ENCODE results near the gene NUP210L. TPM values are rescaled to one million over a fixed set of nuclear protein-coding genes. Genes with fewer than 3 reads are reported as not detected.

Gene NUP210L
- total and polyA plus RNA-seq, 9 of the 15 experiments (the other 6 are each of a cell fraction or from before 2014, with no cell fraction given), result 0.01 to 0.04 TPM; not detected in 7

DNA sequence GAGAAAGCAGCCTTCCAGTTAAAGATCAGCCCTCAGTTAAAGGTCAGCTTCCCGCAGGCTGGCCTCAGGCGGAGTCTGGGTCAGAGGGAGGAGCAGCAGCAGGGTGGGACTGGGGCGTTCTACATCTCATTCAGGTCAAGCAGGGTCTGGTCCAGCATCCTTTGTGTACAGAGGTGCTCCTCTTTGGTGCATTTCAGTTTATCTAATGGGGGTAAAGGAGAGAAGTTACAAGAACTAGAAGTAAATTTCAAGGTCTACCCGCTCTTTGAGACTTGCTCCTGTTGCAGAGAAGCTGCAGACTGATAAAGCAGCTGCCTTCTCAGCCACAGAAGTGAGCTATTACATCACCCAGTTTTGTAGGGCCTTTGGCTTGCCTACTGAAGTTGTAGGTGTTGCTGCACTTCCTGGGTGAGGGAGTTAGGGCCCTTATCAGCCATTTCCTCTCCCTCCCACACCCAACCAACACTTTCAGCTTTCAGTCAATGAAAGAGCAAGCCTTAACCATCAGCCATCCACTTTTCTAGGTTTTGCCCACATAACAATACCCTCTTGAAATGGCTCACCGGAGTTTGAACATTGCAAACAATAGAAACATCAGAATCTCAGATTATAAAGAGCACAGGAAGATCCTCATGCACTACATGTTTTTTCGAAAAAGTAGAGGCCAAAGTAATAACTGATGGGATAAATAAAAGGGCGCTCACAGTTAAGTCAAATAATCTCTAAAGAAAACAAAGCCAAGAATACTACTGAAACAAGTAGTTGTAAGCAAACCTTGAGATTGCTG is 2.8 kb upstream of the NUP210L start (continued):
- TF ChIP-seq, protein P1, sequence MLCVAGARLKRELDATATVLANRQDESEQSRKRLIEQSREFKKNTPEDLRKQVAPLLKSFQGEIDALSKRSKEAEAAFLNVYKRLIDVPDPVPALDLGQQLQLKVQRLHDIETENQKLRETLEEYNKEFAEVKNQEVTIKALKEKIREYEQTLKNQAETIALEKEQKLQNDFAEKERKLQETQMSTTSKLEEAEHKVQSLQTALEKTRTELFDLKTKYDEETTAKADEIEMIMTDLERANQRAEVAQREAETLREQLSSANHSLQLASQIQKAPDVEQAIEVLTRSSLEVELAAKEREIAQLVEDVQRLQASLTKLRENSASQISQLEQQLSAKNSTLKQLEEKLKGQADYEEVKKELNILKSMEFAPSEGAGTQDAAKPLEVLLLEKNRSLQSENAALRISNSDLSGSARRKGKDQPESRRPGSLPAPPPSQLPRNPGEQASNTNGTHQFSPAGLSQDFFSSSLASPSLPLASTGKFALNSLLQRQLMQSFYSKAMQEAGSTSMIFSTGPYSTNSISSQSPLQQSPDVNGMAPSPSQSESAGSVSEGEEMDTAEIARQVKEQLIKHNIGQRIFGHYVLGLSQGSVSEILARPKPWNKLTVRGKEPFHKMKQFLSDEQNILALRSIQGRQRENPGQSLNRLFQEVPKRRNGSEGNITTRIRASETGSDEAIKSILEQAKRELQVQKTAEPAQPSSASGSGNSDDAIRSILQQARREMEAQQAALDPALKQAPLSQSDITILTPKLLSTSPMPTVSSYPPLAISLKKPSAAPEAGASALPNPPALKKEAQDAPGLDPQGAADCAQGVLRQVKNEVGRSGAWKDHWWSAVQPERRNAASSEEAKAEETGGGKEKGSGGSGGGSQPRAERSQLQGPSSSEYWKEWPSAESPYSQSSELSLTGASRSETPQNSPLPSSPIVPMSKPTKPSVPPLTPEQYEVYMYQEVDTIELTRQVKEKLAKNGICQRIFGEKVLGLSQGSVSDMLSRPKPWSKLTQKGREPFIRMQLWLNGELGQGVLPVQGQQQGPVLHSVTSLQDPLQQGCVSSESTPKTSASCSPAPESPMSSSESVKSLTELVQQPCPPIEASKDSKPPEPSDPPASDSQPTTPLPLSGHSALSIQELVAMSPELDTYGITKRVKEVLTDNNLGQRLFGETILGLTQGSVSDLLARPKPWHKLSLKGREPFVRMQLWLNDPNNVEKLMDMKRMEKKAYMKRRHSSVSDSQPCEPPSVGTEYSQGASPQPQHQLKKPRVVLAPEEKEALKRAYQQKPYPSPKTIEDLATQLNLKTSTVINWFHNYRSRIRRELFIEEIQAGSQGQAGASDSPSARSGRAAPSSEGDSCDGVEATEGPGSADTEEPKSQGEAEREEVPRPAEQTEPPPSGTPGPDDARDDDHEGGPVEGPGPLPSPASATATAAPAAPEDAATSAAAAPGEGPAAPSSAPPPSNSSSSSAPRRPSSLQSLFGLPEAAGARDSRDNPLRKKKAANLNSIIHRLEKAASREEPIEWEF (CRISPR knock-in tag; IDR thresholded peaks at IDR 0.05), result no peak
- TF ChIP-seq CHD1 (IDR thresholded peaks at IDR 0.05; ENCODE audit: low read length) (peak; percentile 6), NCOA4 (IDR thresholded peaks at IDR 0.05; ENCODE audit: partially characterized antibody) (no peak), ZNF77 (CRISPR knock-in tag; IDR thresholded peaks at IDR 0.05) (no peak), NFXL1 (CRISPR knock-in tag; IDR thresholded peaks at IDR 0.05) (no peak), FOXJ2 (tag; IDR thresholded peaks at IDR 0.05) (no peak), ZFP30 (CRISPR knock-in tag; IDR thresholded peaks at IDR 0.05; ENCODE audit: borderline replicate concordance) (no peak), PTTG1 (tag; IDR thresholded peaks at IDR 0.05; ENCODE audit: low read depth) (no peak), ZC3H11A (IDR thresholded peaks at IDR 0.05; ENCODE audit: low read depth, low read length) (no peak), ILK (tag; IDR thresholded peaks at IDR 0.05; ENCODE audit: borderline replicate concordance, low read depth) (no peak), HNRNPH1 (optimal IDR thresholded peaks at IDR 0.05; ENCODE audit: low read depth, low read length) (no peak), STAG1 (CRISPR knock-in tag; IDR thresholded peaks at IDR 0.05; ENCODE audit: borderline replicate concordance) (no peak), ZNF584 (CRISPR knock-in tag; IDR thresholded peaks at IDR 0.05; ENCODE audit: low read depth) (peak; percentile 82; the same call in 1 of the 2 replicates), HDAC2 (IDR thresholded peaks at IDR 0.05) (peak; percentile 92)
- TF ChIP-seq, protein P2, sequence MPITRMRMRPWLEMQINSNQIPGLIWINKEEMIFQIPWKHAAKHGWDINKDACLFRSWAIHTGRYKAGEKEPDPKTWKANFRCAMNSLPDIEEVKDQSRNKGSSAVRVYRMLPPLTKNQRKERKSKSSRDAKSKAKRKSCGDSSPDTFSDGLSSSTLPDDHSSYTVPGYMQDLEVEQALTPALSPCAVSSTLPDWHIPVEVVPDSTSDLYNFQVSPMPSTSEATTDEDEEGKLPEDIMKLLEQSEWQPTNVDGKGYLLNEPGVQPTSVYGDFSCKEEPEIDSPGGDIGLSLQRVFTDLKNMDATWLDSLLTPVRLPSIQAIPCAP (CRISPR knock-in tag; IDR thresholded peaks at IDR 0.05; ENCODE audit: borderline replicate concordance), result no peak
- TF ChIP-seq, protein P3, sequence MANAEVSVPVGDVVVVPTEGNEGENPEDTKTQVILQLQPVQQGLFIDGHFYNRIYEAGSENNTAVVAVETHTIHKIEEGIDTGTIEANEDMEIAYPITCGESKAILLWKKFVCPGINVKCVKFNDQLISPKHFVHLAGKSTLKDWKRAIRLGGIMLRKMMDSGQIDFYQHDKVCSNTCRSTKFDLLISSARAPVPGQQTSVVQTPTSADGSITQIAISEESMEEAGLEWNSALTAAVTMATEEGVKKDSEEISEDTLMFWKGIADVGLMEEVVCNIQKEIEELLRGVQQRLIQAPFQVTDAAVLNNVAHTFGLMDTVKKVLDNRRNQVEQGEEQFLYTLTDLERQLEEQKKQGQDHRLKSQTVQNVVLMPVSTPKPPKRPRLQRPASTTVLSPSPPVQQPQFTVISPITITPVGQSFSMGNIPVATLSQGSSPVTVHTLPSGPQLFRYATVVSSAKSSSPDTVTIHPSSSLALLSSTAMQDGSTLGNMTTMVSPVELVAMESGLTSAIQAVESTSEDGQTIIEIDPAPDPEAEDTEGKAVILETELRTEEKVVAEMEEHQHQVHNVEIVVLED (CRISPR knock-in tag; IDR thresholded peaks at IDR 0.05), result 0 out of 2 replicates have a peak, but pooled peaks have one; percentile 7
- TF ChIP-seq, protein P4, sequence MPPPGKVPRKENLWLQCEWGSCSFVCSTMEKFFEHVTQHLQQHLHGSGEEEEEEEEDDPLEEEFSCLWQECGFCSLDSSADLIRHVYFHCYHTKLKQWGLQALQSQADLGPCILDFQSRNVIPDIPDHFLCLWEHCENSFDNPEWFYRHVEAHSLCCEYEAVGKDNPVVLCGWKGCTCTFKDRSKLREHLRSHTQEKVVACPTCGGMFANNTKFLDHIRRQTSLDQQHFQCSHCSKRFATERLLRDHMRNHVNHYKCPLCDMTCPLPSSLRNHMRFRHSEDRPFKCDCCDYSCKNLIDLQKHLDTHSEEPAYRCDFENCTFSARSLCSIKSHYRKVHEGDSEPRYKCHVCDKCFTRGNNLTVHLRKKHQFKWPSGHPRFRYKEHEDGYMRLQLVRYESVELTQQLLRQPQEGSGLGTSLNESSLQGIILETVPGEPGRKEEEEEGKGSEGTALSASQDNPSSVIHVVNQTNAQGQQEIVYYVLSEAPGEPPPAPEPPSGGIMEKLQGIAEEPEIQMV (tag; conservative IDR thresholded peaks at IDR 0.05; ENCODE audit: low read depth), result no peak

Measured in K562 (cell line).